AG10803 (cell line): ENCODE measurements around the gene NUBP2.

Source experiments
- DNase-seq: peaks from one replicate; pipeline ENCODE4 v3.0.0; 2010; ENCODE audit warnings: low read depth
- H3K4me3 ChIP-seq: 2 replicates; pipeline ENCODE4 v1.5.1; 2011; ENCODE audit warnings: mild to moderate bottlenecking, low read length, control low read depth
- TF ChIP-seq, protein P1 (sequence below): conservative IDR thresholded peaks from 2 replicates; pipeline ENCODE4 v1.5.1; 2011; ENCODE audit warnings: mild to moderate bottlenecking, low read length, control low read depth, inconsistent platforms

NUBP2 gene

DNA sequence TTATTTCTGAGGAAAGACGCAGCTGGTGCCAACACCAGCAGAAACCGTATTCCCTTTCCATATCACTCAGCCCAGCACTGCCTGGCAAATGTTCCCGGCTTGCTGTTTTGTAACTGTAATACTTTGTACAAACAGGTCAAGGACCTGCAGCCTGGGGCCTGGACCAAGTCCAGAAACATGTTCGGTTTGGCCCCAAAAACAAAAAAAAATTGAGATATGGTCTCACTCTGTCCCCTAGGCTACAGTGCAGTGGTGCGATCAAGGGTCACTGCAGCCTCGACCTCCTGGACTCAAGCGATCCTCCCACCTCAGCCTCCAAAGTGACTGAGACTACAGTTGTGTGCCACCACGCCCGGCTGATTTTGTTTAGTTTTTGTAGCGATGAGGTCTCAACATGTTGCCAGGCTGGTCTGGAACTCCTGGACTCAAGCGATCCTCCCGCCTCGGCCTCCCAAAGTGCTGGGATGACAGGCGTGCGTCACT lies 42.7 kb downstream of the NUBP2 start:
- DNase-seq = no peak
- TF ChIP-seq, protein P1, sequence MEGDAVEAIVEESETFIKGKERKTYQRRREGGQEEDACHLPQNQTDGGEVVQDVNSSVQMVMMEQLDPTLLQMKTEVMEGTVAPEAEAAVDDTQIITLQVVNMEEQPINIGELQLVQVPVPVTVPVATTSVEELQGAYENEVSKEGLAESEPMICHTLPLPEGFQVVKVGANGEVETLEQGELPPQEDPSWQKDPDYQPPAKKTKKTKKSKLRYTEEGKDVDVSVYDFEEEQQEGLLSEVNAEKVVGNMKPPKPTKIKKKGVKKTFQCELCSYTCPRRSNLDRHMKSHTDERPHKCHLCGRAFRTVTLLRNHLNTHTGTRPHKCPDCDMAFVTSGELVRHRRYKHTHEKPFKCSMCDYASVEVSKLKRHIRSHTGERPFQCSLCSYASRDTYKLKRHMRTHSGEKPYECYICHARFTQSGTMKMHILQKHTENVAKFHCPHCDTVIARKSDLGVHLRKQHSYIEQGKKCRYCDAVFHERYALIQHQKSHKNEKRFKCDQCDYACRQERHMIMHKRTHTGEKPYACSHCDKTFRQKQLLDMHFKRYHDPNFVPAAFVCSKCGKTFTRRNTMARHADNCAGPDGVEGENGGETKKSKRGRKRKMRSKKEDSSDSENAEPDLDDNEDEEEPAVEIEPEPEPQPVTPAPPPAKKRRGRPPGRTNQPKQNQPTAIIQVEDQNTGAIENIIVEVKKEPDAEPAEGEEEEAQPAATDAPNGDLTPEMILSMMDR = no peak
- peak overlapping the region; percentile 99 for H3K4me3 ChIP-seq

DNA sequence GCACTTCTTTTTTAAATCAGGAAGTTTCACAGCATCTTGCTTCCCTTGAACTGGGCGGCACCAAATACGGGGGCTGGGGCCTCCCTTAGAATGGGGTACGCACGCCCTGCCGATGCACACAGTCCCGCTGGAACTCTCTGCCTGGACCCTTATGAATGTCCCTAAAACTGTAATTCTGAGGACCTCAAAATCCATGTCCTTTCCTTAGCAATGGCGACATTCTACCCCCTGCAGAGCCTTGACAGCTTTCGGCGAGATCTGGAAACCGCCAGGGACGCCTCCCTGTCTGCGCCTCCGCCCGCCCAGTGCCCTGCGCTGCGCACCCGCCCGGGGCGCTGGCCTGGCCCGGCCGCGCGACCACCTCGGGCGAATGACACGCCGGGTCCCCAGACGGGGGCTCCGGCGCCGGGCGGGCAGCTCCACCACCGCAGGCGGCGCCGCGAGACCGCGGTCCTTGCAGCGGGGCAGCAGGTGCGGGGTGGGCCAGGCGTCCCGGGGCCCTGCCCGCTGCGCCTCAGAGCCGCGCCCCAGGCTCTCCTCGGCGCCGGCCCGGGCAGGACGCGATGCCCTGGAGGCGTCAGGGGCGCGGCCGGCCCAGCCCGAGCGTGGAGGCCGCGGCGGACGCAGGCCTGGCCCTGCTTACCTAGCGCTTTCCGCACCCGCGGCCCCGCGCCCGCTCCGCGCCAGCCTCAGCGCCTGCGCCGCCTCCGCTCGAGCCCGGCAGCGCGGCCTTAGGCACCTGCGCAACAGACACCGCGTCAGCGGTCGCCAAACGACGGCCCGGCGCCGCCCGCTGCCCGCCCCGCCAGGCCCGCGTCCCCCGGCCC lies 43.3 kb downstream of the NUBP2 start:
- peak overlapping the region; percentile 99 for H3K4me3 ChIP-seq
- TF ChIP-seq, protein P1 = no peak
- peak; percentile 13 for DNase-seq

DNA sequence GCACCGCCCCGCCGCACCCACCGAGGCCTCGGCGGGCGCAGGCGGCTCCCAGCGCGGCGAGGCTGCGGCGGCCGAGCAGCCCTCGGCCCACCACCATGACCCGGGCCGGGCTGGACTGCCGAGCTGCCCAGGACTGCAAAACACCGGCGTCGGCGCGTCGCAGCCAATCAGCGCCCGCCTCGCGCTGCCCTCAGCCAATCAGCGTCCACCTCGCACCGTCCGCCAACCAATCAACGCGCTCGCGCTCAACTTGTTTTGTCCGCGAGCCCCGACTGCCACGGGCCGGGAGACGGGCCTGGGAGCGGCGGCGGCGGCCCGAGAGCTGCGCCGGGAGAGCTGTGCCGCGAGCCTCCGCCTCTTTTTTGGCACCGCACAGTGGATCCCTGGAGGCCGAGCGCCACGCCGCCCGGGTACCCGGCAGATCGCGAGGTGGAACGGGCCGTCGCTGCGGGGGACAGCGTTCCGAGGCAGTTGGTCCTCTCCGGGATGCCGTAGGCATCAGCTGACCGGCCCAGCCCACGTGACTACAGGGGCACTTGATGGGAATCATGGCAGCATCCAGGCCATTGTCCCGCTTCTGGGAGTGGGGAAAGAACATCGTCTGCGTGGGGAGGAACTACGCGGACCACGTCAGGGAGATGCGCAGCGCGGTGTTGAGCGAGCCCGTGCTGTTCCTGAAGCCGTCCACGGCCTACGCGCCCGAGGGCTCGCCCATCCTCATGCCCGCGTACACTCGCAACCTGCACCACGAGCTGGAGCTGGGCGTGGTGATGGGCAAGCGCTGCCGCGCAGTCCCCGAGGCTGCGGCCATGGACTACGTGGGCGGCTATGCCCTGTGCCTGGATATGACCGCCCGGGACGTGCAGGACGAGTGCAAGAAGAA lies 44.2 kb downstream of the NUBP2 start, which contains the start of the genes FAHD1 and HAGH:
TSS of gene FAHD1 (plus strand) at position 516 of the 883 bp plus-strand sequence. CDS start at position 549, 33 bp downstream.
TSS of gene HAGH (minus strand) at position 135 of the 883 bp plus-strand sequence. CDS start at position 97, 38 bp downstream.
- DNase-seq = peak; percentile 96
- H3K4me3 ChIP-seq = peak within 1 kb of the TSS; percentile 99

DNA sequence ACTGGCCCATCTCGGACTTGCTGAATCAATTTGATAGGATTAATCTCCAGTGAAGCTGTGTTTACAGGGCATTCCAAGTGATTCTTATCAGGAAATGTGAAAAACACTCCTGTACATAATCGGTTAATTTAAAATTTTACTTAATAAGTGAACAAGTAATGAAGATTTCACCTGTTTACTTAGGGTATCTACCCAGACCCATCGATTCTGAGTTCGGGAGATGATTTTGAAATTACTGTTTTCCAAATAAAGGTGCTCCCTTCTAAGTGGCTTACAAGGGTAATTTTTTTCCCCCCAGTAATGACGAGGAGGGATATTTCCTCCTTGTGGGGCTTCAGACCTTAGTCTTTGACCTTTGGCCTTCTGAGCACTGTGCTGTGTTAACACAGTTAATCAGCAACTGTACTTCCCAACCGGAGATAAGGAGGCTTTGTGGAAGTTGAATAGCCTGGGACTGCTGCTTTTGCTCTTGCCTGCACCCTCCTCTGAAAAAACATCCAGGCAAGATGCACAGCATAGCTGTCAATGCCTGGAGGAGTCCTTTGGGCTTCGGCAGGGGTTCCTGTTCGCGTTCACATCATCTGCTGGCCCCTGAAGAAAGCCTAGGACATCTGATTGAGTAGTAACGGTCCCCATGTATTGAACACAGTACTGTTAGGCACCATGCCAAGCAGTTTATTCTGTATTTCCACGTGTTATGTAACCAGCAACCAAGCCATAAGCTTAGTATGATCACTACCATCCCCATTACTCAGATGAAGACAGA lies 46.1 kb downstream of the NUBP2 start:
- H3K4me3 ChIP-seq = peak overlapping the region; percentile 99
- TF ChIP-seq, protein P1 = no peak
- DNase-seq = no peak

More for the DNA sequence above, 44.2 kb downstream of the NUBP2 start, which contains the start of the genes FAHD1 and HAGH:
- TF ChIP-seq, protein P1 = no peak

DNA sequence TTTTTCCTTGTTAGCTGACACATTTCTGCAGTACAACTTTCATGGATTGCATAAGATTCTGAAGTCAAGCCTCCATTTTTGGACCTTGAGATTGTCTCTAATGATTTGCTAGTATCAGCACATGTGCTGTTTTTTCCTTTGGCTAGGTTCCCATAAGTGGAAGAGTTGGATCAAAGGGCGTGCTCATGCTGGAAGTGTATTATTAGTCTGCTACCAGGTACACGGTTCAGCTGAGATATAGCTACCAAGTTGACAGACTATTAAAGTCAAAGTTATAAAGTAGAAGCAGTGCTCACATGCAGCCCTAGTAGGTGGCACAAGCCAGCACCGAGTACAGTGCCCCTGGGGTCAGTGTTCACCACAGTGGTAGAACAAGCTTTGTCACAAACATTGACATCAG lies 47.5 kb downstream of the NUBP2 start:
- TF ChIP-seq, protein P1 = no peak
- no peak overlapping the region for H3K4me3 ChIP-seq
- DNase-seq = no peak

DNA sequence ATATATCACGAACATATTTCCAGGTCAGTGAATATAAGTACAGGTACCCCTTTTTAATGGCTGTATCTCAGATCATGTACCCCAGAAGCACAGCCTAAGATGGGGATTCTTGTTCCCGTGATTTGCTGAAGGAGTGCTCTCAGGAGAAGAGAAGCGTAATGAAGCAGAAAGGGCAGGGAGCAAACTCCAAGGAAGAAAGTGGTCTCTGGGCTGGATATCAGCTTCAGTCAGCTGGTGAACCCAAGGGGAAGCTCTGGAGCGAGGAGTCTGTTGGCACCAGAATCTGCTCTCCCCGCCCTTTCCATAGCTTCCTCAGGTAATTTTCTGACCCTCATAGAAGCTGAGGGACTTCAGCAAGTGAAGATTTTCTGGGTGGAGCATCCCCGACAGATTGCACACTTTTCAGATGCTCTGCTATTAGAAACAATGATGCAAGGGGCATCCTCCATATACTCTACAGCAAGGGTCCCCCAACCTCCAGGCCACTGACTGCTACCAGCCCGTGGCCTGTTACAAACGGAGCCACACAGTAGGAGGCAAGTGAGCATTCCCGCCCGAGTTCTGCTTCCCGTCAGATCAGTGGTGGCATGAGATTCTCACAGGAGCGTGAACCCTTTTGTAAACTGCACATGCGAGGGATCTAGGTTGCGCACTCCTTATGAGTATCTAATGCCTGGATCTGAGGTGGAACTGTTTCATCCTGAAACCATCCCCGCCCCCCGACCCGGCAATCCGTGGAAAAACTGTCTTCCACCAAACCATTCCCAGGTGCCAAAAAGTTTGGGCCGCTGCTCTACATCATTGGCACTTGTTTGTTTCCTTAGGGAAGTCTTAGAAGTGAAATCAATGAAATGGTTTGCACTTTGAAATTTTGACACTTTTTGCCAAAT lies 48.7 kb downstream of the NUBP2 start:
- no peak for DNase-seq
- TF ChIP-seq, protein P1 = no peak
- no peak overlapping the region for H3K4me3 ChIP-seq
